B cell (primary cell): ENCODE measurements around the gene SLC2A3.

Experiments used
- EZH2 ChIP-seq: IDR thresholded peaks from 2 replicates; pipeline ENCODE4 v1.6.1; 2012; ENCODE audit warnings: borderline replicate concordance, low read depth, mild to moderate bottlenecking, moderate library complexity, low read length; ENCODE audit not compliant: insufficient read depth, poor library complexity, severe bottlenecking
- TF ChIP-seq, protein P1 (sequence below): fragments of 200-600 bp; IDR thresholded peaks from one replicate; pipeline ENCODE4 v1.8.0; 2022; ENCODE audit warnings: antibody characterized with exemption, mild to moderate bottlenecking

DNA sequence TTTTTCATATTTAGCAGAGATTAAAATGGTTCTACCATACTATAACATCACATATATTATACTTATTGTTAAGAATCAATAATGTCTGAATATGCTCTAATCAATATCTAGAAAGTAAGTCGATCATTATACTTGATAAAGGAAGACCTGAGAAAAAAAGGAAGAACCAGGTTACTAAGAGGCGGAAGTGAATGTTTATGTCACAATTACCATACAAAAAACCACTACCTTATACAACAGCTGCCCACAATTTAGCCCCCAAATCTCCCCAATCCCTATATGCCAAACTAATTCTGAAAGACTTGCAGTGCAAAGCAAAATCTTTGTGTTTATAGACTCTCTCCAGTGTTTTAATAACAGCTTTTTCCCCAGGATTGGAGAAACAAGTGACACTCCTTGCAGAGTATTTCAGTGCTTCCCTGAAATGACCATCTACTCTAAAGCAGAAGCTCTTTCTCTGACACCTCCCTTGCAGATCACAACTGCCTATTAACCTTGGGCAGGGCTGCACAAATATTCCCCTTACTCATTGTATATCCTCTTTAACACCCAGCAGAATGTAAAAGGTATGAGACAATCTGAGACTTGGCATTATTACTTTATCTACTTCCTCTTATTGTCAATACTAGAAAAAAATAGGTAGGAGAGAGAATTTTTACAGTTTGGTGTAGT is 12.7 kb upstream of the SLC2A3 start:
- TF ChIP-seq, protein P1, sequence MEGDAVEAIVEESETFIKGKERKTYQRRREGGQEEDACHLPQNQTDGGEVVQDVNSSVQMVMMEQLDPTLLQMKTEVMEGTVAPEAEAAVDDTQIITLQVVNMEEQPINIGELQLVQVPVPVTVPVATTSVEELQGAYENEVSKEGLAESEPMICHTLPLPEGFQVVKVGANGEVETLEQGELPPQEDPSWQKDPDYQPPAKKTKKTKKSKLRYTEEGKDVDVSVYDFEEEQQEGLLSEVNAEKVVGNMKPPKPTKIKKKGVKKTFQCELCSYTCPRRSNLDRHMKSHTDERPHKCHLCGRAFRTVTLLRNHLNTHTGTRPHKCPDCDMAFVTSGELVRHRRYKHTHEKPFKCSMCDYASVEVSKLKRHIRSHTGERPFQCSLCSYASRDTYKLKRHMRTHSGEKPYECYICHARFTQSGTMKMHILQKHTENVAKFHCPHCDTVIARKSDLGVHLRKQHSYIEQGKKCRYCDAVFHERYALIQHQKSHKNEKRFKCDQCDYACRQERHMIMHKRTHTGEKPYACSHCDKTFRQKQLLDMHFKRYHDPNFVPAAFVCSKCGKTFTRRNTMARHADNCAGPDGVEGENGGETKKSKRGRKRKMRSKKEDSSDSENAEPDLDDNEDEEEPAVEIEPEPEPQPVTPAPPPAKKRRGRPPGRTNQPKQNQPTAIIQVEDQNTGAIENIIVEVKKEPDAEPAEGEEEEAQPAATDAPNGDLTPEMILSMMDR: no peak
- no peak for TF ChIP-seq EZH2
